ENCODE measurements around the gene FRMD8. TPM values are rescaled to one million over a fixed set of nuclear protein-coding genes. Genes with fewer than 3 reads are reported as not detected.
"Not testable (repeated sequence)": the region's sequence is repeated elsewhere in the genome, so short reads cannot be mapped to it uniquely, and the experiment has no call there.

Gene FRMD8
- total RNA-seq, 1 donor from 2014 or later: 23.5 TPM

DNA sequence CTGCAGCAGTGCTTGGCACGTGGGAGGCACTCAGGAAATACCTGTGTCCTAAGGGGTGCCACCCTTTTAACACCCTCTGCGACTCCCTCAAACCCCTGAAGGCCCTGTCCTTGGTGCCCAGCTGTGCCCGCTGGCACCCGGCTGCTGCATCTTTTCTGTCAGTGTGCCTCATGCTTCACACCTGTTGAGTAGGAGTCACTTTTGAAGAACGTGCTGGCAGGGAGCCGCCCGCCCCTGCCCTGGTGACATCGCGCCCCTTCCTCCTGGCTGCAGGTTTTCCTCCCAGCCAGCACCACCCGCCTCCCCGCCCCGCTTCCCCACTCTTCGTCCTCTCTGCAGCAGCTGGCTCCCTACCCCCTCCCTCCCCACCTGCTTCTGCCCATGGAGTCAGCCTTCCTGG is 17.8 kb downstream of the FRMD8 start:
- no peaks in the 10 kb centered on the region for H3K27me3 Mint-ChIP-seq (ENCODE audit: low read depth)
- H3K4me1 Mint-ChIP-seq: no peaks in the 10 kb centered on the region
- DNase-seq (ENCODE audit: low spot score in 2 of 2, unreplicated experiment in 2 of 2): no peak
- peaks cover 20% of the 10 kb centered on the region for H3K36me3 Mint-ChIP-seq
- no peak overlapping the region for H3K27ac Mint-ChIP-seq
- H3K4me3 Mint-ChIP-seq: no peak overlapping the region
- no peaks in the 10 kb centered on the region for H3K9me3 Mint-ChIP-seq
- TF ChIP-seq, protein P1, sequence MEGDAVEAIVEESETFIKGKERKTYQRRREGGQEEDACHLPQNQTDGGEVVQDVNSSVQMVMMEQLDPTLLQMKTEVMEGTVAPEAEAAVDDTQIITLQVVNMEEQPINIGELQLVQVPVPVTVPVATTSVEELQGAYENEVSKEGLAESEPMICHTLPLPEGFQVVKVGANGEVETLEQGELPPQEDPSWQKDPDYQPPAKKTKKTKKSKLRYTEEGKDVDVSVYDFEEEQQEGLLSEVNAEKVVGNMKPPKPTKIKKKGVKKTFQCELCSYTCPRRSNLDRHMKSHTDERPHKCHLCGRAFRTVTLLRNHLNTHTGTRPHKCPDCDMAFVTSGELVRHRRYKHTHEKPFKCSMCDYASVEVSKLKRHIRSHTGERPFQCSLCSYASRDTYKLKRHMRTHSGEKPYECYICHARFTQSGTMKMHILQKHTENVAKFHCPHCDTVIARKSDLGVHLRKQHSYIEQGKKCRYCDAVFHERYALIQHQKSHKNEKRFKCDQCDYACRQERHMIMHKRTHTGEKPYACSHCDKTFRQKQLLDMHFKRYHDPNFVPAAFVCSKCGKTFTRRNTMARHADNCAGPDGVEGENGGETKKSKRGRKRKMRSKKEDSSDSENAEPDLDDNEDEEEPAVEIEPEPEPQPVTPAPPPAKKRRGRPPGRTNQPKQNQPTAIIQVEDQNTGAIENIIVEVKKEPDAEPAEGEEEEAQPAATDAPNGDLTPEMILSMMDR (IDR thresholded peaks at IDR 0.05; ENCODE audit: unreplicated experiment): no peak

DNA sequence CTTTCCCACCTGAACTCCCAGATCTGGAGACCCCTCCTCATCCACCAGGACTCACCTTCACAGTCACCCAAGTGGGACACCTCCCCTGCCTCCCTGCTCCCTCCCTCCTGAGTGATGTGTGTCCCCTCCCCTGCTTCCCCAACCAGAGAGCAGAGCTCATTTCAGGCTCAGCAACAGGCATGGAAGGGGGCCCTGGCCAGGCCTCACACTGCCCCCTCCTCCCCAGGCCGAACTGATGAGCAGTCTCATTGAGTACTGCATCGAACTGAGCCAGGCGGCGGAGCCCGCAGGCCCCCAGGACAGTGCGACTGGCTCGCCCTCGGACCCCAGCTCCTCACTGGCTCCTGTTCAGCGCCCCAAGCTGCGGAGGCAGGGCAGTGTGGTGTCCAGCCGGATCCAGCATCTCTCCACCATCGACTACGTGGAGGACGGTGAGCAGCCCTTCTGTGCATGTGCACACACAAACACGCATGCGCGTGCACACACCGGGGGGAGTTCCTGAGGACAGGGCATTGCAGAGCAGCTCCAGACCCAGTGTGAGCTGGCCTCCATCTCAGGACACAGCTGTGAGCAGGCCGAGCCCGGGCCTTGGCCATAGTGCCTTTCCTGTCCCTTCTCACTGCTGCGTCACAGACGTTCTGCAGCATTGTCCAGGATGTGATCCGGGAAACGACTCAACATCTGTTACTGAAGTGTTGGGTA is 18.4 kb downstream of the FRMD8 start:
- no peak overlapping the region for H3K27ac Mint-ChIP-seq
- DNase-seq (ENCODE audit: low spot score in 2 of 2, unreplicated experiment in 2 of 2): no peak
- peaks cover 18% of the 10 kb centered on the region for H3K36me3 Mint-ChIP-seq
- no peaks in the 10 kb centered on the region for H3K4me1 Mint-ChIP-seq
- TF ChIP-seq, protein P1 (IDR thresholded peaks at IDR 0.05; ENCODE audit: unreplicated experiment): no peak
- no peaks in the 10 kb centered on the region for H3K27me3 Mint-ChIP-seq (ENCODE audit: low read depth)
- H3K9me3 Mint-ChIP-seq: no peaks in the 10 kb centered on the region
- no peak overlapping the region for H3K4me3 Mint-ChIP-seq

DNA sequence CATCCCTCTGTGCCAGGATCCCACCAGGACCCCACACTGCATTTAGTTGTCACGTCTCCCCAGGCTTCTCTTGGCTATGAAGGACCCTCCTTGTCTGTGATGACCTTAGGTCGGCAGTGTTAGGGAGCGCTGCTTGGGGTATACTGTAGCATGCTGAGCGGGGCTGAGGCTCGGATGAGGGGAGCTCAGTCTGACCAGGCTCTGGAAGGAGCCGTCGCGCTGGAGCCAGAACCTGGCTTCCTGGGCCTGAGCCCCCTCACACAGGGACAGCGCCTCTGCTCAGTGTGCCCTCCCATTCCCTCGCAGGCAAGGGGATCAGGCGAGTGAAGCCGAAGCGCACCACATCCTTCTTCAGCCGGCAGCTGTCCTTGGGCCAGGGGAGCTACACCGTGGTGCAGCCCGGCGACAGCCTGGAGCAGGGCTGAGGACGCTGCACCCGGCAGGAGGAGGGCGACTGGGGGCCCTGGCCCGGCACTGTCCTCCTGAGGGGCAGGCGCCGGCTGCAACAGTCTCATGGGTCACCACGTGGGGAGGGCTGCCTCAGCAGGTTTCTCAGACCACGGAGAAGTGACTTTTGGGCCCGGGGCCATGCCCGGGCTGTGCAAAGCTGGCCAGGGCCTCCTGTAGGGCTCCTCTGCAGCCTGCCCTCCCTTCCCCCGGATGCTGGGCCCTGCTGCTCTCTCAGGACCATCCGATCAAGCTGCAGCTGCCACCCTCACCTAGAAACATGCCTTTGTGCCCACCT is 24.7 kb downstream of the FRMD8 start:
- Mint-ChIP-seq H3K36me3 (peaks cover 9% of the 10 kb centered on the region), H3K4me1 (peaks cover 6% of the 10 kb centered on the region), H3K9me3 (no peaks in the 10 kb centered on the region), H3K27me3 (ENCODE audit: low read depth) (no peaks in the 10 kb centered on the region), H3K27ac (no peak overlapping the region), H3K4me3 (no peak overlapping the region)
- DNase-seq (ENCODE audit: low spot score in 2 of 2, unreplicated experiment in 2 of 2): no peak
- TF ChIP-seq, protein P1 (IDR thresholded peaks at IDR 0.05; ENCODE audit: unreplicated experiment): no peak

DNA sequence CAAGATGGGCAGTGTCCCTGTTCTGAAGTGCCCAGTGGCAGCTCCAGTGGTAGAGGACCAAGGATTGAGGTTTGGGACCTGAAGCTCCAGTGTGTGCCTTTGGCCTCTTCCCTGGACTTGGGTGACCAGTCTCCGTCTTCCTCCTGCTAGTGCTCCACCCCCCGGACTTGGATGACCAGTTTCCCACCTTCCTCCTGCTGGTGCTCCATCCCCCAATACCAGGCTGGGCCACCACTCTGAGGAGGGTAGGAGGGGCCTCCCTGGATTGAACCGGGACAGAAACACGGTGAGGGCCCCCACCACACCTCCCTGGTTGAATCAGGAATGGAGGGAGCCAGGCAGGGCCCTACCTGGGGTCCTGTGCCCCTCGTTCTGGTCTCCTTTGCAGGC is 25.2 kb downstream of the FRMD8 start:
- H3K9me3 Mint-ChIP-seq: no peaks in the 10 kb centered on the region
- H3K4me3 Mint-ChIP-seq: no peak overlapping the region
- H3K4me1 Mint-ChIP-seq: peaks cover 11% of the 10 kb centered on the region
- no peak overlapping the region for H3K27ac Mint-ChIP-seq
- no peaks in the 10 kb centered on the region for H3K27me3 Mint-ChIP-seq (ENCODE audit: low read depth)
- peaks cover 9% of the 10 kb centered on the region for H3K36me3 Mint-ChIP-seq
- no peak for DNase-seq (ENCODE audit: low spot score in 2 of 2, unreplicated experiment in 2 of 2)
- TF ChIP-seq, protein P1 (IDR thresholded peaks at IDR 0.05; ENCODE audit: unreplicated experiment): no peak

DNA sequence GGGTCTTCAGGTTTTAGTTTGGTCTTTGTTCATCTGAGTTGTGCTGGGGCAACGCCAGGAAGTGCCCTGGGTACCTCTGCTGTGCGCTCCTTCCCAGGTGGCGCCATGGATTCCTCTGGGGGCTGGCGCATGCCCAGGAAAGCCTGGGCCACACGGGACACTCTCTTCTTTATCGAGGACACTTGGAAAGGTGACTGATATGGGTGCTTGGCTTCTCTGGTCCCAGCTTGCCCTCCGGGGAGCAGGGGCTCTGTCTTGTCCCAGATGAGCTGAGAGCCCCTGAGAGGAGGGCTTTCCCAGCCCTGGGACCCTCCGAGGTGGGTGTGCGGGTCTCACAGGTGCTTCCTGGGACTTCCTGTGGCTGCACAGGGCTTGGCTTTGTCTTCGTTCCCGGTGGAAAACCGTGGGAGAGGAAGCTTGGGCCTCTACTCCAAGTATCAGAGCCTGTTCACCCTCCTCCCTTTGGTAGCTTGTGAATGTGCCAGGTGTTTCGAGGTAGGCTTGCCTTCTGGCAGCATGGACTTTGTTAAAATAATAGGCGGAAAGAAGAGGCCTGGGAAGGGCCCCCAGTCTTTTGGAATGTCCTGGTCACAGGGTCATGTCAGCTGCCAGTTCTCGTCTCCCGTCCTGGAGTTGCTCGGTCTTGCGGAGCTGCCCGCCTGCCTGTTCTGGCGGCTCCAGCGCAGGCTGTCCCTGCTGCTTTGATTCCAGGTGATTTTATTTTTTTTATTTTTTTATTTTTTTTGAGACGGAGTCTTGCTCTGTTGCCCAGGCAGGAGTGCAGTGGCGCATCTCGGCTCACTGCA is 26.0 kb downstream of the FRMD8 start:
- TF ChIP-seq, protein P1 (IDR thresholded peaks at IDR 0.05; ENCODE audit: unreplicated experiment): no peak
- no peak overlapping the region for H3K27ac Mint-ChIP-seq

DNA sequence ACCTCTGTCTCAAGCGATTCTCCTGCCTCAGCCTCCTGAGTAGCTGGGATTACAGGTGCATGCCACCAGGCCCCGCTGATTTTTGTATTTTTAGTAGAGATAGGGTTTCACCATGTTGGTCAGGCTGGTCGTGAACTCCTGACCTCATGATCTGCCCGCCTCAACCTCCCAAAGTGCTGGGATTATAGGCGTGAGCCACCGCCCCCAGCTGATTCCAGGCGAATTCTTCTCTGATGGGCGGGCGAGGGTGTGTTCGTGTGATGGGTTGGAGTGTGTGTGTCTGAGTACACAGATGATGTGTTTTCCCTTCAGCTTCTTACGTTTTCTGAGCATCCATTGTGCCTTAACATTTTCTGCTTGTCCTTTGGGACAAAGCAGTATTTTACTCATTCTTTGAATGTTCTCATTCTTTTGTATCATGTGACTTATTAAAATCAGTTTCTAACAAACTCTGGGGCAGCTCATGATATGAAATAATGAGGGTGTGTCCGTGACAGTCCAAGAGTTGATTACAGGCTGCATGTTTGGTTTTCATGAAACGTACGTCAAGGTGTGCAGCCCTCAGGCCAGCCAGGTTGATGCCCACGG is 26.7 kb downstream of the FRMD8 start:
- H3K27me3 Mint-ChIP-seq (ENCODE audit: low read depth); DNase-seq (ENCODE audit: low spot score in 2 of 2, unreplicated experiment in 2 of 2); H3K9me3 Mint-ChIP-seq; H3K36me3 Mint-ChIP-seq; H3K4me3 Mint-ChIP-seq; H3K27ac Mint-ChIP-seq: not testable (repeated sequence)
- peaks cover 26% of the 10 kb centered on the region for H3K4me1 Mint-ChIP-seq

More for the DNA sequence above, 26.0 kb downstream of the FRMD8 start:
- Mint-ChIP-seq H3K27me3 (ENCODE audit: low read depth) (no peaks in the 10 kb centered on the region), H3K36me3 (peaks cover 9% of the 10 kb centered on the region), H3K9me3 (no peaks in the 10 kb centered on the region), H3K4me1 (peaks cover 19% of the 10 kb centered on the region), H3K4me3 (no peak overlapping the region)
- no peak for DNase-seq (ENCODE audit: low spot score in 2 of 2, unreplicated experiment in 2 of 2)
